Astrocyte (in vitro differentiated cells and primary cell): Measurements from ENCODE around the gene RABGAP1L.

Experiments
- EZH2 ChIP-seq: IDR thresholded peaks from 2 replicates; pipeline ENCODE4 v1.6.1; 2012; ENCODE audit warnings: mild to moderate bottlenecking, low read length, inconsistent platforms; ENCODE audit not compliant: insufficient read depth
- TF ChIP-seq, protein P1 (sequence below): IDR thresholded peaks from 2 replicates; pipeline ENCODE4 v1.5.1; 2011; ENCODE audit warnings: low read depth, mild to moderate bottlenecking, inconsistent platforms, low read length, moderate library complexity; ENCODE audit not compliant: insufficient read depth

DNA sequence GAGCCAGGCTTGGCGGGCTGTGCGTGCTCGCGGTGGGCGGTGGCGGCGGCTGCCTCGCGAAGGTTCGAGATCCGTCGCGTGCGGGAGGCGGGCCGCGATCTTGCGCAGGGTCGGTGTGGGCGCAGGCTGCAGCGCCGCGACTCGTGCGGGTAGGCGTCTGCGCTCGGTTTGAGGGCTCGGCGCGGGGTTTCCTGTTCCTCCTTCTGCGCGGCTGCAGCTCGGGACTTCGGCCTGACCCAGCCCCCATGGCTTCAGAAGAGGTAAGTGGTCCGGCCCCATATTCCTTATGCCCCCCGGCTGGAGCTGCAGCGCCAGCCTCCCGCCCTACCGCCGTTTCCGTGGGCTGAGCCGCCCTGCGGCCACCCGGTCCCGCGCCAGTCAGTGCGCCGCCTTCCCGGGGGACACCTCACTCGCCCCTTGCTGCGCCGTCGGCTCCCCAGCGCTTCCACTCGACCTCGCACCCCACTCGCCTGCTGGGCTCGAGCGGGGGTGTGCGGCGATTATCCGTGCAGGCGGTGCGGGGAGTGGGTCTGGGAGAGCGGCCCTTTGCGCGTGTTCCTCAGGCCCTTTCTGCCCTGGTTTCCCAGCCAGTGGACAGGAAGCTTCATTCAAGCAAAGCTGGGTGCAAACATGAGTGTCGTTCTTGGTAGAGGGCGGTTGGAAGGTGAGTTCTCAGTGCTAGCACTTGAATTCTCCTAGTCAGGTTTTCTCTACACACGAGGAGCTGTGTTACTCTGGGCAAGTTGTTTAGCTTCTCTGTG, 840.8 kb downstream of the RABGAP1L start, which contains the start of gene CACYBP:
- TF ChIP-seq, protein P1, sequence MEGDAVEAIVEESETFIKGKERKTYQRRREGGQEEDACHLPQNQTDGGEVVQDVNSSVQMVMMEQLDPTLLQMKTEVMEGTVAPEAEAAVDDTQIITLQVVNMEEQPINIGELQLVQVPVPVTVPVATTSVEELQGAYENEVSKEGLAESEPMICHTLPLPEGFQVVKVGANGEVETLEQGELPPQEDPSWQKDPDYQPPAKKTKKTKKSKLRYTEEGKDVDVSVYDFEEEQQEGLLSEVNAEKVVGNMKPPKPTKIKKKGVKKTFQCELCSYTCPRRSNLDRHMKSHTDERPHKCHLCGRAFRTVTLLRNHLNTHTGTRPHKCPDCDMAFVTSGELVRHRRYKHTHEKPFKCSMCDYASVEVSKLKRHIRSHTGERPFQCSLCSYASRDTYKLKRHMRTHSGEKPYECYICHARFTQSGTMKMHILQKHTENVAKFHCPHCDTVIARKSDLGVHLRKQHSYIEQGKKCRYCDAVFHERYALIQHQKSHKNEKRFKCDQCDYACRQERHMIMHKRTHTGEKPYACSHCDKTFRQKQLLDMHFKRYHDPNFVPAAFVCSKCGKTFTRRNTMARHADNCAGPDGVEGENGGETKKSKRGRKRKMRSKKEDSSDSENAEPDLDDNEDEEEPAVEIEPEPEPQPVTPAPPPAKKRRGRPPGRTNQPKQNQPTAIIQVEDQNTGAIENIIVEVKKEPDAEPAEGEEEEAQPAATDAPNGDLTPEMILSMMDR: no peak
- no peak for TF ChIP-seq EZH2
